ENCODE results near the gene PACC1. TPM values are rescaled to one million over a fixed set of nuclear protein-coding genes. Genes with fewer than 3 reads are reported as not detected.
"Not testable (repeated sequence)": the region's sequence is repeated elsewhere in the genome, so short reads cannot be mapped to it uniquely, and the experiment has no call there.

The PACC1 gene
- total RNA-seq, 2 donors from 2014 or later: 3.2 to 4.1 TPM

- Histone ChIP-seq H3K9me3 (no peaks in the 10 kb centered on the region), H3K36me3 (peaks cover 3% of the 10 kb centered on the region), H3K4me1 (ENCODE audit: control insufficient read depth in 1 of 2, low read depth in 2 of 2) (no peaks in the 10 kb centered on the region), H3K4me3 (no peak overlapping the region), H3K27ac (no peak overlapping the region), H3K27me3 (replicated peaks; ENCODE audit: insufficient read depth) (no peaks in the 10 kb centered on the region)
- TF ChIP-seq CTCF (IDR thresholded peaks at IDR 0.05): no peak
- no peak for DNase-seq (ENCODE audit: low spot score)
- ATAC-seq (ENCODE audit: insufficient number of reproducible peaks, low FRiP score, low read depth): no peak
Observed at GRCh38 chr1:212329105-212329504, 85.6 kb downstream of the PACC1 start.

GRCh38 chr1:212328248-212328647, 86.4 kb downstream of the PACC1 start:
- DNase-seq (ENCODE audit: low spot score): no peak
- TF ChIP-seq CTCF (IDR thresholded peaks at IDR 0.05): no peak
- ATAC-seq (ENCODE audit: insufficient number of reproducible peaks, low FRiP score, low read depth): no peak

GRCh38 chr1:212326541-212326940, 88.1 kb downstream of the PACC1 start:
- no peaks in the 10 kb centered on the region for H3K4me1 ChIP-seq (ENCODE audit: control insufficient read depth in 1 of 2, low read depth in 2 of 2)
- no peak overlapping the region for H3K27ac ChIP-seq
- H3K36me3 ChIP-seq: peaks cover 2% of the 10 kb centered on the region
- H3K9me3 ChIP-seq: no peaks in the 10 kb centered on the region
- ATAC-seq (ENCODE audit: insufficient number of reproducible peaks, low FRiP score, low read depth) (no peak), DNase-seq (ENCODE audit: low spot score) (no peak)
- H3K4me3 ChIP-seq: no peak overlapping the region
- no peaks in the 10 kb centered on the region for H3K27me3 ChIP-seq (replicated peaks; ENCODE audit: insufficient read depth)
- no peak for TF ChIP-seq CTCF (IDR thresholded peaks at IDR 0.05)

More at GRCh38 chr1:212328248-212328647, 86.4 kb downstream of the PACC1 start:
- H3K9me3 ChIP-seq: no peaks in the 10 kb centered on the region
- peaks cover 2% of the 10 kb centered on the region for H3K36me3 ChIP-seq
- H3K27ac ChIP-seq: no peak overlapping the region
- no peak overlapping the region for H3K4me3 ChIP-seq
- H3K27me3 ChIP-seq (replicated peaks; ENCODE audit: insufficient read depth): no peaks in the 10 kb centered on the region
- no peaks in the 10 kb centered on the region for H3K4me1 ChIP-seq (ENCODE audit: control insufficient read depth in 1 of 2, low read depth in 2 of 2)

- Histone ChIP-seq H3K4me1 (ENCODE audit: control insufficient read depth in 1 of 2, low read depth in 2 of 2) (peaks cover 5 to 7% of the 10 kb centered on the region in 2 donors), H3K9me3 (no peaks in the 10 kb centered on the region), H3K27me3 (replicated peaks; ENCODE audit: insufficient read depth) (no peaks in the 10 kb centered on the region), H3K27ac (no peak overlapping the region), H3K4me3 (no peak overlapping the region), H3K36me3 (no peaks in the 10 kb centered on the region)
- ATAC-seq (ENCODE audit: insufficient number of reproducible peaks, low FRiP score, low read depth) (no peak), DNase-seq (ENCODE audit: low spot score) (no peak)
- no peak for TF ChIP-seq CTCF (IDR thresholded peaks at IDR 0.05)
Observed at GRCh38 chr1:212323066-212323465, 91.6 kb downstream of the PACC1 start.

- H3K27me3 ChIP-seq (replicated peaks; ENCODE audit: insufficient read depth); H3K36me3 ChIP-seq; H3K4me3 ChIP-seq; H3K9me3 ChIP-seq; H3K27ac ChIP-seq; DNase-seq (ENCODE audit: low spot score); ATAC-seq (ENCODE audit: insufficient number of reproducible peaks, low FRiP score, low read depth): not testable (repeated sequence)
- H3K4me1 ChIP-seq (ENCODE audit: control insufficient read depth in 1 of 2, low read depth in 2 of 2): peaks cover 12 to 23% of the 10 kb centered on the region in 2 donors
Observed at GRCh38 chr1:212321031-212321430, 93.7 kb downstream of the PACC1 start.

GRCh38 chr1:212317916-212318315, 96.8 kb downstream of the PACC1 start:
- H3K27me3 ChIP-seq (replicated peaks; ENCODE audit: insufficient read depth): no peaks in the 10 kb centered on the region
- TF ChIP-seq CTCF (IDR thresholded peaks at IDR 0.05): no peak
- ATAC-seq (ENCODE audit: insufficient number of reproducible peaks, low FRiP score, low read depth) (no peak), DNase-seq (ENCODE audit: low spot score) (no peak)
- no peaks in the 10 kb centered on the region for H3K9me3 ChIP-seq
- H3K4me1 ChIP-seq (ENCODE audit: control insufficient read depth in 1 of 2, low read depth in 2 of 2): peaks cover 18 to 39% of the 10 kb centered on the region in 2 donors
- H3K36me3 ChIP-seq: no peaks in the 10 kb centered on the region
- H3K4me3 ChIP-seq: no peak overlapping the region
- H3K27ac ChIP-seq: no peak overlapping the region
